Effector CD4-positive, alpha-beta T cell (primary cell): ENCODE data around the gene ACVR1.
"Not testable (repeated sequence)": the region's sequence is repeated elsewhere in the genome, so short reads cannot be mapped to it uniquely, and the experiment has no call there.

Experiments used
- DNase-seq: peaks from one replicate; pipeline ENCODE4 v3.0.0-alpha.2; 2020

The ACVR1 gene

DNA sequence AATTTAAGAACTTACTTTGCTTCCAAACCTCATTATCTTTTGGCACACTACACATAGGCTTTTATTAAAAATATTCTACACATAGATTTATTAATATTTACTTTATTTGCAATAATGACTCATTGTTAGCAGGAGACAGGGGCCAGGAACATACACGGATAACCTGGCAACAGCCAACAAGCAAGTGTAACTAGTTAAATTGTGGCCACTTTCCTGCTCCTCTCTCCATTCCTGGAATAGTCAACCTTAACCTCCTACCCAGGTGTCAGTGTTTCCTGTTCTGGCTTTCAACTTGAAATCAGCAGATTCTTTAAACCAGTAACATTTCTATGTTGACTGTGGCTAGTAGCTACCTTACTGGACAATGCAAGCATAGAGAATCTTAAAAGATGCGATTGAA, 26.5 kb downstream of the ACVR1 start:
- no peak for DNase-seq

DNA sequence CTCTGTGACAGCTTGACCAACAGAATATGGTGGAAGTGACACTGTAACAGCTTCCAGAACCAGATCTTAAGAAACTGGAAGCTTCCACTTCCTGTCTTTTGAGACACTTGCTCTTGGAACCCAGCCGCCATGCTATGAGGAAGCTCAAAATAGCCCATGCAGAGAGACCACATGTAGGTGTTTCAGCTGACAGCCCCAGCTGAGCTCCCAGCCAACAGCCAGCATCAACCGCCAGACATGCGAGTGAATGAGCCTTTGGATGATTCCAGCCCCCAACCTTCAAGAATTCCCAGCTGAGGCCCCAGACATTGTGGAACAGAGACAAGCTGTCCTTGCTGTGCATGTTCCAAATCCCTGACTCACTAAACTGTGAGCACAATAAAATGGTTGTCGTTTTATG, 27.9 kb downstream of the ACVR1 start:
- DNase-seq: no peak

DNA sequence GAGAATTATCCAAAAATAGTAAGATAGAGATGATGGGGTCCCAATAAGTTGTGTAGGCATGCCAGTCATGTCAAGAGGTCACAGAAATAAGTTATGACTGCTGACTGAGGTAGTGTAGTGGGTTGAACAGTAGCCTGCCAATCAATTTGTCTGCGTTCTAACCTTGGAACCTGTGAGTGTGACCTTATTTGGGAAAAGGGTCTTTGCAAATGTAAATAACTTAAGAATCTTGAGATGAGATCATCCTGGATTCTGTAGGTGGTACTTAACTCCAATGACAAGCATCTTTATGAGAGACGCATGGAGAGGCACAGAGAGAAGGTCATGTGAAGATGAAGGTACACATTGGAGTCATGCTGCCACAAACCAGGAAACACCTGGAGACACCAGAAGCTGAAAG, 31.0 kb downstream of the ACVR1 start:
- DNase-seq: no peak

DNA sequence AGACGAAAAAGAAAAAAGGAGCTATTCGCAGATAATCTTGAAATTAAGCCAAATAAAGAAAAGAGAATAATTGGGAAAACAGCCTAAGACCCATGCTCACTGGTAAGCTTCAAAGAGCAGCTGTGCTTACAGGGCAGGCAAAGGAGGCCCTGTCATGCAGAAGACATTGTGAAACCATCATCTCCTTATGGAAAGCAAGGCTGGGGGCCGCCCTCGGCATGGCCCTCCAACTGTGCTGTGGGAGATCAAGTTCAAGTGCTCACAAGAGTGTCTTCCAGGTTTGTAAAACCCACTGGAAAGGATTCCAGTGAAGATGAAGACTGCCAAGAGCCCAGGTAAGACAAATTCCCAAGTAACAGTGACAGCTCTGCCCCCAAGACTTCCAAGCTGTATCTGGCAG, 32.2 kb downstream of the ACVR1 start:
- DNase-seq: no peak

DNA sequence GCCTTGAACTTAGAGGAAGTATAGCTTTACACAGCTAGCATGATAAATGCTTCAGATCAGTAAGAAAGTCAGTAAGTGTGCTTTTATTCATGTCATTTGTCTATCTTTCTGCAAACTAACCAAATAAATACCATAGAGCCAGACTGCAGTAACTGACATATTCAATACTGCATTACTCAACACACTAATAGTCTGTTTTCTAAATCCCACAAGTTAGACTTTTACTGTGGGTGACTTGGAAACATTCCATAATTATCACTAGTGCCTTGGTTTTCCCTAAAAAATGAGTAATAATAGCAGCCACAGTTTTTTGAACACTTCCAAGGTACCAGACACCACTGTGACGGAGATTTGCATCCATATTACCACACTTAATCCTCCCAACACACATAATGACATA, 33.0 kb downstream of the ACVR1 start:
- no peak for DNase-seq

DNA sequence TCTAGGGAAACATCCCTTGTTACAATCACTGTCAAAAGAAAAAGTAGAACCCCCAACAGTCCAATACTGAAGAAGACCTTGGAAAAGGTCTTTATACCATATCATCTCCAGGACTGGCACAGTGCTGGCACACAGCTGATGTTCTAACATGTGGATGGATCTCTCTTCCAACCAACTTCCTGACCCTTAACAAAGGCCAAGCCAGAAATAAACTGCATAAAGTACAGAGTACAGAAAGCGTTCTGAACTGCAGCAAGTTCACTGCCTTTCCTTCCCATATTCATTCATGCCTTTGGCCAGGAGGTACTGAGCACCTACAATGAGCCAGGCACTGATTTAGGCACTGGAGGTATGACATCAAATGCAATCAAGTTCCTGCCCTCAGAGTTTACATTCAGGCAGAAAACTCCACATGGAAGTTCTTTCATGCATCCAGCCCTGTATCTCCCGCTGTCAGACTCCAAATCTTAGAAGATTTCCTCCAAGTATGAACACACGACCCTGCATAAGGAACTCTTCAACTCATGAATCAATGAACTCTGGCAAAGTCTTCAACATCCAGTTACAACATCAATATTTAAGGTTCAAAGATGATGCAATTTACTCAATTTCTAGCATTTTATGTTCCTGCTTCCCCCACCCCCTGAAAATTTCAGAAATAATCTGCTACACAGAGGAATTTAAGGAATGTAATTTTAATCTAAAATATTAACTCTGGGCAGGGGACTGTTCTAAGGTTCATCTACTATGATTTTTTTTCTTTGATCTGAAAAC, 33.8 kb downstream of the ACVR1 start:
- no peak for DNase-seq

DNA sequence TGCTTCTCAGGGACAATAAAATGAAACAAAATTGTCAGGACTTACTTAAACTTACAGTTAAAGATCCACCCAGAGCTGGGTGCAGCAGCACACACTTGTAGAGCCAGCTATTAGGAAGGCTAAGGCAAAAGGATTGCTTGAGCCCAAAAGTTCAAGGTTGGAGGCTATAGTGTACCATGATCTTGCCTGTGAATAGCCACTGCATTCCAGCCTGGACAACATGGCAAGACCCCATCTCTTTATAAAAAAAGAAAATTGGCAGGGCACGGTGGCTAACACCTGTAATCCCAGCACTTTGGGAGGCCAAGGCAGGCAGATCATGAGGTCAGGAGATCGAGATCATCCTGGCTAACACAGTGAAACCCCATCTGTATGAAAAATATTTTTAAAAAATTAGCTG, 34.6 kb downstream of the ACVR1 start:
- DNase-seq: no peak

DNA sequence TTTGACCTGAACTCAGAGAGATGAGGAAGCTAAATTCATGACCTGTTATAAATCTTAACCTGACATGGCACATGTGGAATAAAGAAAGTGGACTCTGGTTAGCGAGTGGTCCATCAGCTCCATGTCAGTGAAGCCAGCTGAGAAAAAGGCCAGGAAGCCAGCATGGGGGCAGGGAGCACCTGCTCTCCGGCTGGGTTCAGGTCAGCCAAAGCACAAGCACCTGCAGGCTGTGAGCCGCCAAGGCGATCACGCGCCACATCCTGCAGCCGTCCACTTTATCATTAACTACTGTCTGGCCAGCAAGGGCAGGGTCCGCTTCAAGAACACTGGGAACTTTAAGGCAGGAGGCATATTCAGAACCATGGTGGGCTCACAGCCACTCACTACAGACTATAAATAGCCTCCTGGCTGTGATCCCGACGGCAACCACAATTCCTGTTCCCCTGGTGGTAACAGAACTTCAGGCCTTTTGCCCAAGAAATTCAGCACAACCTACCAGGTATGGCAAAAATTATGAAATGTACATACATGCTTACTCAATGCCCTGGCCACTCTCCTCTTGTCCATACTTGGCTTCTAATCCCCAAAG, 35.5 kb downstream of the ACVR1 start:
- DNase-seq: no peak

DNA sequence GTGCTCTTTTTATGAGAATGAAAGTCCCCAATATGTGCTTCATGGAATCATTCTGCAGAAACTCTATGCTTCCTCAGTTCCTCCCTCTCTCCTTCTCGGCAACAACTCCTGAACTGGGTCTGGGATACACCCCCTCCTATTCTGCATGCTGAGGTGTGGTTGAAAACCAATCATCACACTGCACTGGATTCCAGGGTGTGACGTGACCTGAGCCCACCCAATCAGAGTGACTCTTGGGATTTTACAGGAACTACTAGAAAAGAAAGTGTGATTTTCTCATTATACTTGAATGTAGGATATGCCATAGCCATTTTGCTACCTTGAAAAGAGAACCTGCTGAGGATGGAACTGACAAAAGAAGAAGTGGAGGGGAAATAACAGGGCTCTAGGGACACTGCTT, 36.3 kb downstream of the ACVR1 start:
- DNase-seq: no peak

DNA sequence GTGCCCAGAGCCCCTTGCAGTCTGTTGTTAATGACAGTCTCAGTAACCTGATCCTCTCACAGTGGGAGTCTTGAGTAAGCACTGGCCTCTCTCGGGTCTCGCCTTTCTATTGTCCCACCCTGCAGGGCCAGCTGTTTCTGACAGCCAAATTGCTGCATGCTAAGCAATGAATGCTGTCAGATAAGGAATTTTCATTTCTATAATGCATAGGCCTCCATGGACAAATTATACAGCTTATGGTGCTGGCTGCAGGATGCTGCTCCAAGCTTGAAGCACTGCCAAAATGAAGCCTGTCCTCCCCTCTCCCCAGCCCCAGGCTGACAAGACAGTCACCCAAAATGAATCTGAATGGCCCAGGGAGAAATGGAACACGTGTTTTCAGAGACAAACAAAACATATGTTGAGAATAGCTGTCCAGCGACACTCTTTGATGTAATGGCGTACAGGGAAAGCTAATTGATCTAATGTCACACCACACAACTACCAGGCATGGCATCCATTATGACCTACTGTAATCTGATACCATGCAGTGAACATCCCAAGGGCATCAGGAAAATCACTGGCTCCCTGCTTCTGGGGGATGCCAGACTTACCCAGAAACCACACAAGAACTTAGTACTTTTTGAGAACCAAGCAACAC, 36.8 kb downstream of the ACVR1 start:
- no peak for DNase-seq

DNA sequence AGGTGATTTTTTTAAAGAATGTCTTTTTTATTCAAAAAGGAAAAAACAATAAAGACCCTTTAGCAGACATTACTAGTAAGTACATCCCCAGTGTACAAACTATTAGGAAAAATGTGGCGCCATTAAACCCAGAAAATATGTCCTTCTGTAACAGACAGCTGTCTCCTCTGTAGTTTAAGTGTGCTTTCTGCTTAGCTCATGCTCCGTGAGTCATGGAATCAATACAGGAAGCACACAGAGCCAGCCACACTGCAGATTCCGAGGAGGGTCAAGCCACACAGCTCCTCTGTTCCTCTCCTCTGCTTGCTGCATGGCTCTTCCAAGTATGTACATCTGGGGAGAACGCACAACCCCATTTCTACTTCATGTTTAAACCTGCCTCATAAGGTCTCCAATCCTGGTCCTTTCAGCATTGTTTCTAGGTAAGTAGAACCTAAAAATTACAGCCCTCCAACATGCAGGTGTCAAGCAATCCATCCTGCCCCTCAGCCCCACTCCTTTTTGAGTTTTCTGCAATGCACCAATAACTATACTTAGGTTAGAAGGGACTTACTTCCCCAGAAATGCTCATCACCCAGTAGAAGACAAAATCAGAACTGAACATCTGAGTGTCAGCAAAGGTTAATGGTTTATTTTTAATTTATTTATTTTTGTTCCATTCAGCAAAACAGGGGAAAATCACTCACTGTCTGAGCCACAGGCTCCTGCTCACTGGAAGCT, 37.5 kb downstream of the ACVR1 start:
- no peak for DNase-seq

DNA sequence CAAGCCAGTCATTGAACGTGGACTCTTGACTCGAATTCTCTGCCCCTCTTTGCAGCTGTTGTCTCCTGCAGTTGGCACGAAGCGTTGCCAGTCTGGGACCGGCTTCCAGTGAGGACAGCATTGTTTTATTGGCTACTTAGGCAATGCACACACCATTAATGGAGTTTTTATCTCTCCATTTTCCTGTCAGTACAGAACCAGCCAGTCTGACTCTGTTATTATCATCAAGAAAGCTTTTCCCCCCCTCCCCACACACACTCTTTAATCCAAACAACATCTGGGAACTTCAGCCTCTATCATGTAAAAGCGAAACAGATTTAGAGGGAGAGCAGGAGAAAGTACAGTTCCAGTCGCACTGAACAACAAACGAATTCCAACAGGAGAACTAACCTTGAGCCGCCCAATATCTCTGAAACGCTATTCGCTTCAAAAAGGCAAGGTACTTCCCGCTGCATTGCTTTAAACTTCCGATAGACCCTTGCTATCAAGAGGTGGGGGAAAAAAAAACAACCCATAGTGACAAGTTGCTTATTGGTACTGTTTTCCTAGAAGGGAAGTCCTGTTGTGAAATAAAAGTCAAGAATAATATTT, 38.2 kb downstream of the ACVR1 start:
- DNase-seq: no peak

DNA sequence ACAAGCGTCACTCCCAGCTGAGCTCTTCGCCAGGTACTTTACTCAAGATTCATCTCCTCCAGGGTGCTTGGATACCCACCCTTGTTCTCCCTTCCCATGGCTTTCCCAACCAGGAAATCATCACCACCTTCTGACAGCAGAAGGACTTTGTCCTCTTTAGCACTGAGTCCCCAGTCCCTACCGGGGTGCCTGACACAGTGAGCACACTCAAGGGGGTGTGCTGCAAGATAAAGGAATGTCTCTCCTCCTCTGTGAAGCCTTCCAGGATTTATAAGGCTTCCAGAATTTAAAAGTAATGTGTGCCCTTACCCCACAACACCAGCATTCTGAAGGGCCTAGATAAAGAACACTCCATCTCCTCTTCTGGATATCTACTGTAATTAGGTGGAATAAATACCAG, 39.6 kb downstream of the ACVR1 start:
- no peak for DNase-seq

DNA sequence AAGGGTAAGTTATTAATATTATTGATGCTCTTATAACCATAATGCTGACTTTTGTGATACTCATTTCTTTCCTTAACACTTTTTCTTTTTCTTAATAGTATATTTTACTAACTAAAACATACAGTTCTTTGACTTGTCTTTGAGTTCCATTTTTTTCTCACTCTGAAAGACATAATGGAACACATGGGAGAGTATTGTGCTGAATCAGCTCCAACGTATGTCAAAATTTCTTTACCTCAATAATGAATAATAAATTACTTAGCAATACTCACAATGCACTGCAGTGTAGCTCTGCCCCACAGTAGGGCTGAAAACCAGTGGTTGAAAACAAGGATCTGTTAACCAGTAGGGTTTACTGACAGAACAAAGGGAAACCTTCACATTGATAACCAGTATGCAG, 40.7 kb downstream of the ACVR1 start:
- no peak for DNase-seq

DNA sequence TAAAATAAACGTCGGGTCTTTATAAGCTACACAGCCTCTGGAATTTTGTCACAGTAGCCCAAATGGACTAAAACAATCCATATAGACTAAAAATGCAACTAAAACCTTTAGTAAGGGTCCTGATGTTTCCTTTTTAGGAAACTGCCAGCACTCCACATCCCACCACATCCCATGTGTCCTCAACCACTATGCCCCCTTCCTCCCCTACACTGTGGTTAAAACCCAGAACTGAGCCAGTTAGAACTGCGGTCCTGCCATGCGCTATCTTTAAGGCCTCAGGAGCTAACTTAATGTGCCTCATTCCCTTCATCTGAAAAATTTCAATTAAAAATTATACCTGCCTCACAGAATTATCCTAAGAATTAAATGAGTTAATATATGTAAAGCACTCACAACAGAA, 41.1 kb downstream of the ACVR1 start:
- no peak for DNase-seq

DNA sequence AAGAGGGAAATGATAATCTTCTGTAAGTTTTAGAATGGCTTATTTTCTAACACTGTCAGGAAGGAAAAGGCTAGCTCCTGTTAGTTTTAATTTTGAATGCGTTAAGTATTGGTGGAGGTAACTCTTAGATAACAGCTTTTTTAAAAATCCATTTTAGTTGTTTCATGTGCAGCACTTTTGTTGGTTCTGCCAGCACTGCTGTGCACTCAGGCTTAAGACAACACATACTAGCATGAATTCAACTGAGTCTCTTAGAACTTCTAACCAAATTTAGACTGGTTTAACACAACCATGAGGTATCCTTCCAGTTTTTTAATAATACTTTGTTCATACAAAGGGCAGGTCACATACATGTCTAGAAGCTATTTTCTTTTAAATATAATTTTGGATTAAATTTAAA, 42.4 kb downstream of the ACVR1 start:
- no peak for DNase-seq

DNA sequence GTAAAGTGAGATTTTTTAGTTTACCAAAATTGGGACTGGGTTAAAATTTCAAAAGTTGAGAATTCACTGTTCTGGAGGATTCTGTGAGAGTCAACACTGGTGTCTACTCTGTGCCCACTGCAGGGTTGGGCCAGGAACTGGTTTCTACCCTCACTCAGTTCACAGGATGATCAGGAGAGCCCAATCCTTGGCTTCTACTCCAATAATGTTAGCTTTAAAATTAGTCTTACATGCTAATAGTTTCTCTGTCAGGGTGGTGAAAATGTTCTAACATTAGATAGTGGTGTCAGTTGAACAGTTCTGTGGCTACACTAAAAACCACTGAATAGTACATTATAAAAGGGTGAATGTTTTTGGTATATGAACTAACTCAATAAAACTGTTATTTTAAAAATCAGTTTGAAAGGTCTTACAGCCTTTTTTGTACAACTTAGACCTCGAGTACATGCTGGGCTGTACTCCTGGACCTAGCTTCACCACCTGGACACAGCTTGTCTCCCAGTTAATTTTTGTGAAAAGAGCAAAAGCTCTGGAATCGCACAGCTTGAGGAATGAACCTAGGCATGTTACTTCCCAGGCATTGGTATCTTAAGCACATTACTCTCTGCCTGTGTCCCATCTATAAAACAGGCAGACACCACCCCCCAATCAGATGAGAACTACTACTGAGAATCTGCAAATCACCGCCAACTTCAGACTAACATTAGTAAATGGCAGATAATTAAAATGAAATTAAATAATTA, 44.4 kb downstream of the ACVR1 start:
- DNase-seq: no peak

DNA sequence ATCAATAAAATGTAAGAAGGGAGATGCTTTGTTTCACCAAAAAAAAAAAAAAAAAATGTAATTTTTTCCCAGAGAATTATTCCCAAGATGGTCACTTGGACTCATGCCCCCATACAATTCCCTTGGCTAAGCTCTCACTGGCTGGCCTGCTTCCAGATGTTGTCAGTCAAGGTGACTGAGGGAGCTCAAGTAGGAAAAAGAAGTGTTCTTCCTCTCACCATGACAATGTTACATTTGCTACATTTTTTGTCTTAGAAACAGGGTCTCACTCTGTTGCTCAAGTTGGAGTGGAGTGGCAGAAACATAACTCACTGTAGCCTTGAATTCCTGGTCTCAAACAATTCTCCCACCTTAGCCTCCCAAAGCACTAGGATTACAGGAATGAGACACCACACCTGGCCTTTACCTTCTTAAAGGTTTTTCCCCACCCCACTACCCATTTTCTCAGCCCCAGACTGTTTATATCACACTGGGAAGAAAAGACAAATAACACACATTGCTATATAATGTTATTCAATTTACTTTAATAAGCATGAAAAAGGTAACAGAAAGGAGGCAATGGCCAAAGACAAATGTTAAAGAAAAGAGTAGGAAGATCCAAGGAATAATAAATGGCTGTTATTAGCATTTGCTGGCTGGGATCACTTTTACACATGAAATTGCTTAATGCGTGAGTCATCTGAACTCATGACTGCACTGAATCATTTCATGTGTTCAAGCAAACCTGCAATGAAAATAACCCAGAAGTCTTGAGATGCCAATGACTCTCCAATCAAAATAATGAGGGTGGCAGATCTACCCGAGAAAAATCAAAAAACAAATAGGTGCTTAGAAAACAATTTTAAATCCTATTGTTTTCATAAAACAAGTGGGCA, 45.2 kb downstream of the ACVR1 start:
- no peak for DNase-seq

DNA sequence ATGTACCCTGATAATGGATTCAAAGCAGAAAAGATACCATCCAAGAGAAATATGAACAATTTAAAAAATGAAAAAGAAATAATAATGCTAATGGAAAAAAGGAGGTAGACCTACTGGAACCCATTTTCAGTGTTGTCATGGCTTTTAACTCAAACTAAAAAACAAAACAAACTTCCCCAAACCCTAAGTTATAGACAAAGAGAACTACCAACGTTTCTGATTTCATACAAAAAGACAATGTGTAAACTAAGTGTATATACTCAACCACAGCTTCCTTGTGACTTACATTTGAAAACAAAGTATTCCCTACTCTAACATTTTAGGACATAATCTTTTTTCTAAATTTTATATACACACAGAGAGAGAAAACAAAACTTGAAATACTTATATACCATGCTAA, 45.9 kb downstream of the ACVR1 start:
- DNase-seq: no peak

DNA sequence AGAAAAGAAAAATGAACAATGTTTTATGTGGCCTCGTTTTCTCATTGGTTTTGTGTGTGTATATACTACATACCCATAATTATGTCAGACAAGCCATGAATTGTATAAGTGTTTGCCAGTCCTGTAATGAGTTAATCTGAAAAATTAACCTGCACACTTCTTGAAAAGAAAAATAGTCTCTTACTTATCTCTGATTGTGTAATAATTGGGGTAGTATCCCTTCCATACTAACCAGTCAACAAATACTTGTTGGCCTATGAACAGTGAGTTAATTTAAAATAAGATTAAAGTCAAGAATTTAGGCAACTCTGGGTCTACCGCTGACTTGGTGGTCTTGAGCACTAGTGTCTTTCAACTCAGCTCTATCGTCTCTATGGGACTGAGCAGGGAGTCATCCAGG, 48.8 kb downstream of the ACVR1 start:
- DNase-seq: no peak

DNA sequence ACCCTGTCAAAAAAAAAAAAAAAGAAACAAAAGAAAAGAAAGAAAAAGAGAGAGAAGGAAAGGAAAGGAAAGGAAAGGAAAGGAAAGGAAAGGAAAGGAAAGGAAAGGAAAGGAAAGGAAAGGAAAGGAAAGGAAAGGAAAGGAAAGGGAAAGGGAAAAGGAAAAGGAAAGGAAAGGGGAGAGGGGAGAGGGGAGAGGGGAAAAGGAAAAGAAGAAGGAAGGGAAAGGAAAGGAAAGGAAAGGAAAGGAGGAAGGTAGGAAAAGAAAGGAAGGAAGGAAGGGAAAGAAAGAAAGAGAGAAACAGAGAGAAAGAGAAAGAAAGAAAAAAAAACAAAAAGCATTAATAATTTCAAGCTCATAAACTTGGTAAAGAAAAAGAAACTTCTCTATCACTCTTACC, 49.5 kb downstream of the ACVR1 start:
- DNase-seq: not testable (repeated sequence)

DNA sequence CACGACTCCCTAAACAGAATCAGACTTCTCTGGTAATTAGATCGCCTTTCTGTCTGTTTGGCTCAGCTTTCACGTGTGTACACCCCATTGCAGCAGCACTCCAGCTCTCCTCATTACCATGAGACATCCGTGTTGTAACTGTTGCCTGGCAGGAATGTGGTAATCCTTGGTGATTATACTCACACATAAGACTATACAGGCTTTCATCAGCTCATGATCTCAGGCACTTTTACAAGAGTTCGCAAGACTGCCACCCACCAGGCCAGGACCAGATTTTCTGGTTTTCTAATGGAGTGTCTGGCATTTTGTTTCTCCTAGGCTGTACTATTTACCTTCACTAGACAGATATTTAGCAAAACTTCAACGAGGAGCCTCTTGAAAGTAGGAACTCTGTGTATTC, 50.2 kb downstream of the ACVR1 start:
- no peak for DNase-seq
